ENCODE results near the gene ZNF235. TPM values are rescaled to one million over a fixed set of nuclear protein-coding genes. Genes with fewer than 3 reads are reported as not detected.

The ZNF235 gene
- total RNA-seq, 1 experiment from 2014 or later, result 9.9 TPM

DNA sequence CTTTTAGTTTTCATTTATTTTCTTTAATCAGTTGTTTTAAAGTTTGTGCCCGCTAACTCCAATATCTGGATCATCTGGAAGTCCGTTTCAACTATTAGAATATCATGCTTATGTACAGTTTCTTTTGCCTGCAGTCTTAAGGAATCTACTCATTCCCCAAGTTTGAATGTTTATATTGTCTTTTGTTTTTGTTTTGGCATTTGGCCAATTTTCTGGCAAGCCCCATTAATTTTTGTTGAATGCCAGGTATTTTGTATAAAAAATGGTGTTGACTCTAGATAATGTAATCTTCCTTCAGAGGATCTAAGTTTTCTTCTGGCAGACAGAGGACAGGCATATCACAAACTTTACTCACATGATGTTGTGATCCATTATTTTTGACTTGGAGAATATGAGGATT is 11.1 kb upstream of the ZNF235 start:
- H3K27ac ChIP-seq (ENCODE audit: low read depth, low read length, poor library complexity, severe bottlenecking), result no peak overlapping the region
- H3K9me3 ChIP-seq (ENCODE audit: low read depth, low read length, poor library complexity, severe bottlenecking), result peaks cover 31% of the 10 kb centered on the region
- ChIA-PET POLR2A (ENCODE audit: low non-redundant PET) (no interaction called here), CTCF (no interaction called here)
- H3K4me3 ChIP-seq (ENCODE audit: low read depth, low read length, poor library complexity, severe bottlenecking), result no peak overlapping the region
- intact Hi-C loops (cut with micrococcal nuclease; ENCODE audit: unreplicated experiment), result no loop called here
- no peak for DNase-seq (ENCODE audit: low spot score)
- no peaks in the 10 kb centered on the region for H3K27me3 ChIP-seq (replicated peaks; ENCODE audit: insufficient read depth, low read depth, low read length, poor library complexity)
- no peaks in the 10 kb centered on the region for H3K4me1 ChIP-seq (ENCODE audit: insufficient read depth, low read length, poor library complexity, severe bottlenecking)
- TF ChIP-seq, protein P1, sequence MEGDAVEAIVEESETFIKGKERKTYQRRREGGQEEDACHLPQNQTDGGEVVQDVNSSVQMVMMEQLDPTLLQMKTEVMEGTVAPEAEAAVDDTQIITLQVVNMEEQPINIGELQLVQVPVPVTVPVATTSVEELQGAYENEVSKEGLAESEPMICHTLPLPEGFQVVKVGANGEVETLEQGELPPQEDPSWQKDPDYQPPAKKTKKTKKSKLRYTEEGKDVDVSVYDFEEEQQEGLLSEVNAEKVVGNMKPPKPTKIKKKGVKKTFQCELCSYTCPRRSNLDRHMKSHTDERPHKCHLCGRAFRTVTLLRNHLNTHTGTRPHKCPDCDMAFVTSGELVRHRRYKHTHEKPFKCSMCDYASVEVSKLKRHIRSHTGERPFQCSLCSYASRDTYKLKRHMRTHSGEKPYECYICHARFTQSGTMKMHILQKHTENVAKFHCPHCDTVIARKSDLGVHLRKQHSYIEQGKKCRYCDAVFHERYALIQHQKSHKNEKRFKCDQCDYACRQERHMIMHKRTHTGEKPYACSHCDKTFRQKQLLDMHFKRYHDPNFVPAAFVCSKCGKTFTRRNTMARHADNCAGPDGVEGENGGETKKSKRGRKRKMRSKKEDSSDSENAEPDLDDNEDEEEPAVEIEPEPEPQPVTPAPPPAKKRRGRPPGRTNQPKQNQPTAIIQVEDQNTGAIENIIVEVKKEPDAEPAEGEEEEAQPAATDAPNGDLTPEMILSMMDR (conservative IDR thresholded peaks at IDR 0.05; ENCODE audit: low read depth, low read length), result no peak
- no peak for TF ChIP-seq EZH2 (IDR thresholded peaks at IDR 0.05; ENCODE audit: borderline replicate concordance, low read depth, low read length, poor library complexity, severe bottlenecking)
- H3K36me3 ChIP-seq (ENCODE audit: insufficient read depth, low read length, poor library complexity, severe bottlenecking), result no peaks in the 10 kb centered on the region
- no TSS peak for BruUV-seq (replicated peaks)

- BruUV-seq (replicated peaks), result no TSS peak
- H3K4me1 ChIP-seq (ENCODE audit: insufficient read depth, low read length, poor library complexity, severe bottlenecking), result no peaks in the 10 kb centered on the region
- H3K27ac ChIP-seq (ENCODE audit: low read depth, low read length, poor library complexity, severe bottlenecking), result no peak overlapping the region
- H3K9me3 ChIP-seq (ENCODE audit: low read depth, low read length, poor library complexity, severe bottlenecking), result peaks cover 11% of the 10 kb centered on the region
- no peaks in the 10 kb centered on the region for H3K36me3 ChIP-seq (ENCODE audit: insufficient read depth, low read length, poor library complexity, severe bottlenecking)
- H3K27me3 ChIP-seq (replicated peaks; ENCODE audit: insufficient read depth, low read depth, low read length, poor library complexity), result no peaks in the 10 kb centered on the region
- intact Hi-C loops (cut with micrococcal nuclease; ENCODE audit: unreplicated experiment), result no loop called here
- no peak overlapping the region for H3K4me3 ChIP-seq (ENCODE audit: low read depth, low read length, poor library complexity, severe bottlenecking)
- TF ChIP-seq, protein P1 (conservative IDR thresholded peaks at IDR 0.05; ENCODE audit: low read depth, low read length), result no peak
- no peak for TF ChIP-seq EZH2 (IDR thresholded peaks at IDR 0.05; ENCODE audit: borderline replicate concordance, low read depth, low read length, poor library complexity, severe bottlenecking)
- ChIA-PET CTCF (no interaction called here), POLR2A (ENCODE audit: low non-redundant PET) (no interaction called here)
- no peak for DNase-seq (ENCODE audit: low spot score)
These were observed 8.4 kb upstream of the ZNF235 start for GRCh38 chr19:44313231-44313630.

GRCh38 chr19:44308011-44308410 is 3.2 kb upstream of the ZNF235 start:
- no peaks in the 10 kb centered on the region for H3K9me3 ChIP-seq (ENCODE audit: low read depth, low read length, poor library complexity, severe bottlenecking)
- ChIA-PET CTCF (no interaction called here), POLR2A (ENCODE audit: low non-redundant PET) (no interaction called here)
- H3K27me3 ChIP-seq (replicated peaks; ENCODE audit: insufficient read depth, low read depth, low read length, poor library complexity), result no peaks in the 10 kb centered on the region
- no TSS peak for BruUV-seq (replicated peaks)
- intact Hi-C loops (cut with micrococcal nuclease; ENCODE audit: unreplicated experiment), result no loop called here
- TF ChIP-seq, protein P1 (conservative IDR thresholded peaks at IDR 0.05; ENCODE audit: low read depth, low read length), result no peak
- TF ChIP-seq EZH2 (IDR thresholded peaks at IDR 0.05; ENCODE audit: borderline replicate concordance, low read depth, low read length, poor library complexity, severe bottlenecking), result no peak
- no peak overlapping the region for H3K27ac ChIP-seq (ENCODE audit: low read depth, low read length, poor library complexity, severe bottlenecking)
- DNase-seq (ENCODE audit: low spot score), result no peak
- H3K4me1 ChIP-seq (ENCODE audit: insufficient read depth, low read length, poor library complexity, severe bottlenecking), result peaks cover 7% of the 10 kb centered on the region
- no peaks in the 10 kb centered on the region for H3K36me3 ChIP-seq (ENCODE audit: insufficient read depth, low read length, poor library complexity, severe bottlenecking)
- no peak overlapping the region for H3K4me3 ChIP-seq (ENCODE audit: low read depth, low read length, poor library complexity, severe bottlenecking)

All from A673 (cell line).